Activated CD8-positive, alpha-beta memory T cell treated with anti-CD3 and anti-CD28 coated beads, Interleukin-2, amount 50 U/mL, for 4 hours (primary cell): Measurements from ENCODE around the gene AGAP1.

Source experiments
- DNase-seq: peaks from one replicate; pipeline ENCODE4 v3.0.0-alpha.2; 2020

Gene AGAP1

GRCh38 chr2:236026841-236027240 lies 533.0 kb downstream of the AGAP1 start:
- no peak for DNase-seq

- DNase-seq = no peak
Observed at GRCh38 chr2:236028066-236028465, 534.2 kb downstream of the AGAP1 start.

GRCh38 chr2:236033462-236033861 lies 539.6 kb downstream of the AGAP1 start:
- DNase-seq = no peak

GRCh38 chr2:236034974-236035373 lies 541.1 kb downstream of the AGAP1 start:
- DNase-seq = no peak

- no peak for DNase-seq
Observed at GRCh38 chr2:236036045-236036444, 542.2 kb downstream of the AGAP1 start.

GRCh38 chr2:236038096-236038495 lies 544.3 kb downstream of the AGAP1 start:
- no peak for DNase-seq

GRCh38 chr2:236040600-236041328 lies 546.9 kb downstream of the AGAP1 start:
- no peak for DNase-seq

GRCh38 chr2:236041616-236042015 lies 547.8 kb downstream of the AGAP1 start:
- DNase-seq = no peak

- DNase-seq = no peak
Observed at GRCh38 chr2:236042087-236042486, 548.2 kb downstream of the AGAP1 start.

GRCh38 chr2:236044191-236044590 lies 550.3 kb downstream of the AGAP1 start:
- DNase-seq = no peak

- no peak for DNase-seq
Observed at GRCh38 chr2:236045251-236046235, 551.7 kb downstream of the AGAP1 start.

- DNase-seq = no peak
Observed at GRCh38 chr2:236046715-236047114, 552.9 kb downstream of the AGAP1 start.

GRCh38 chr2:236047176-236047575 lies 553.3 kb downstream of the AGAP1 start:
- DNase-seq = no peak

GRCh38 chr2:236047886-236048540 lies 554.2 kb downstream of the AGAP1 start:
- DNase-seq = no peak

GRCh38 chr2:236049981-236050380 lies 556.1 kb downstream of the AGAP1 start:
- DNase-seq = no peak

- DNase-seq = no peak
Observed at GRCh38 chr2:236051351-236051750, 557.5 kb downstream of the AGAP1 start.

GRCh38 chr2:236051806-236052205 lies 558.0 kb downstream of the AGAP1 start:
- DNase-seq = no peak

- no peak for DNase-seq
Observed at GRCh38 chr2:236052206-236052605, 558.4 kb downstream of the AGAP1 start.

- DNase-seq = no peak
Observed at GRCh38 chr2:236052926-236053821, 559.3 kb downstream of the AGAP1 start.

- no peak for DNase-seq
Observed at GRCh38 chr2:236054125-236054524, 560.3 kb downstream of the AGAP1 start.

GRCh38 chr2:236054621-236055305 lies 560.9 kb downstream of the AGAP1 start:
- DNase-seq = no peak

GRCh38 chr2:236055471-236055870 lies 561.6 kb downstream of the AGAP1 start:
- no peak for DNase-seq
